Umbilical cord (tissue), 2 donors: ENCODE results near the gene ANKRD10. TPM values are rescaled to one million over a fixed set of nuclear protein-coding genes. Genes with fewer than 3 reads are reported as not detected.
"Not testable (repeated sequence)": the region's sequence is repeated elsewhere in the genome, so short reads cannot be mapped to it uniquely, and the experiment has no call there.

Source experiments
- DNase-seq: peaks from one replicate; pipeline ENCODE4 v3.0.0-alpha.2; 2015; ENCODE audit warnings: low spot score
- total RNA-seq: library from RNA; depleted of rRNA; stranded (reverse); fragments of >200 nt; gene quantifications from one replicate; pipeline ENCODE4 v1.2.3, GENCODE V29; 2014; ENCODE audit warnings: low replicate concordance; ENCODE audit not compliant: insufficient read depth

ANKRD10 gene
- 83.5 TPM for total RNA-seq

DNA sequence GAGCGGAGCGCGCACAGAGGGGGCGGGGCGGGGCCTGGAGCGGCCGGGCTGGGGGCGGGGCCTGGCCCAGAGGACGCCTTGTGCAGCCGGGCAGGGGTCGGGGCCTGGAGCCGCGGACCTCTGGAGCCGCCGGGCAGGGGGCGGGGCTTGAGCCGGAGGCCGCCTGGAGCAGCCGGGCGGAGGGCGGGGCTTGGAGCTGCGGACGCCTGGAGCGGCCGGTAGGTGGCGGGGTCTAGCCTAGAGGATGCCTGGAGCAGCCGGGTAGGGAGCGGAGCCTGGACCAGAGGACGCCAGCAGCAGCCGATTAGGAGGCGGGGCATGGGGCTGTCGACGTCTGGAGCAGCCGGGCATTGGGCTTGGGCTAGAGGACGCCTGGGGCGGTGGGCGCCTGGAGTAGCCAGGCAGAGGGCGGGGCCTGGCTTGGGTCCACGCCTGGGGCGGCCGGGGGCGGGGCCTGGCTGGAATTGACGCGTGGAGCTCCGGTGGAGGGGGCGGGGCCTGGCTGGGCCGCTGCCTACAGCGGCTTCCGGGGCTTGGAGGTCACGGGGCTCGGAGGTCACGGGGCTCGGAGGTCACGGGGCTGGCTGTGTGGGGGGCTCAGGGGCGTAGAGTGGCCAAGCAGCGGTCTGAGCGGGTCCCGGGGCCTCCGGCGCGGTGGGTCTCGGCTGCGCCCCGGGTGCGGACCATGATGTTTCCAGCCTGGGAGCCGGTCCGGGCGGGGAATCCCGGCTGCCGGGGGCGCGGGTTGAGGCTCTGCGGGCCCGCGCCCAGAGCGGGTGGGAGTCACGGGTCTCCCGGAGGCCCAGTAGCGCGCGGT, at the start of gene ANKRD10:
ANKRD10 (minus strand) TSS at position 13 of the 817 bp plus-strand sequence. CDS start 135 bp downstream, outside the sequence.
- peak; percentile 99 for DNase-seq

DNA sequence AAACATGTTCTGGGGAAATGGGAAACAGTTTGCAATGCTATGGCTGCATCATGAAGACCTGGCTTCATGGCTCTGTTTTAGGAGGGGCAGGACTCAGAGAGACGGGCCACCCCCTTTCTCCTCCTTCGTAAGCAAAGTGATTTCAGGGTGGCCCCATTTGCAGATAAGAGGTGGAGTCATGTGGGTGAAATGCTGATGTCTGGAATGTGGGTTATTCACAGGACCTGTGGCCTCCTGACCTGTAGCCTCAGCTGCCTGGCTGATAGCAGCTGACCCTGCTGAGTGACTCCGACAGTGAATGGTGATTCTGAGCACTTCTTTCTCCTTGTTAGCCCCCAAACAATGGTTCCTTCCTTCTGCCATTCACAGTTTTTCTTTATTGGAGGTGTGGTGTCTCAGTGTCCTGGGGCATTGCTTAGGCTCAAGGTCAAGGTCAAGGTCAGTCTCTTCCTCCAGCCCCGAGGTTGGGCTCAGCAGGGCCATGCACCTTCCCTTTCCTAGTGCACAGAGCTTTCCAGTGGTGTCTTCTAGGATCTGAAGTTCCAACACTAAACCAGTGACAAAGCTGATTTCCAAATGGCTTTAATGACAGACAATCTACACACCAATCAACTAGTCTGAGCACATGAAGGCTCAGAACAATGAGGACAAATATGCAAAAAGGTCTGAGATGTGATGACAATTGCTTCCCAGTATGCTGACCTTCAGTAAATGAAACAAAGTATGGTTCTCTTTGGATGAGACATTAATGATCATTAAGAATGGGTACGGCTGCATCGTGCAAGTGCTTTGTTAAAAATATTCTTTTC, 49.6 kb upstream of the ANKRD10 start:
- no peak for DNase-seq

DNA sequence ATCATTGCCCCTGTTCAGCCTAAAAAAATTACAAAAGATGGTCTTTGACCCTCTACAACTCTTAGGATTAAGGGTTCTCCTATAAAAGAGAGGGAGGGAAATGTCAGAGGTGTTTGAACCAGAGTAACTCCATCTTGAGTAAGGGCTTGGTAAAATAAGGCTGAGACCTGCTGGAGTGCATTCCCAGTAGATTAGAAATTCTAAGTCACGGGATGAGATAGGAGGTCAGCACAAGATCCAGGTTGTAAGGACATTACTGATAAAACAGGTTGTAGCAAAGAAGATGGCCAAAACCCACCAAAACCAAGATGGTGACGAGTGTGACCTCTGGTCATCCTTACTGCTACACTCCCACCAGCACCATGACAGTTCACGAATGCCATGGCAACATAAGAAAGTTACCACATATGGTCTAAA, 48.7 kb upstream of the ANKRD10 start:
- no peak for DNase-seq

DNA sequence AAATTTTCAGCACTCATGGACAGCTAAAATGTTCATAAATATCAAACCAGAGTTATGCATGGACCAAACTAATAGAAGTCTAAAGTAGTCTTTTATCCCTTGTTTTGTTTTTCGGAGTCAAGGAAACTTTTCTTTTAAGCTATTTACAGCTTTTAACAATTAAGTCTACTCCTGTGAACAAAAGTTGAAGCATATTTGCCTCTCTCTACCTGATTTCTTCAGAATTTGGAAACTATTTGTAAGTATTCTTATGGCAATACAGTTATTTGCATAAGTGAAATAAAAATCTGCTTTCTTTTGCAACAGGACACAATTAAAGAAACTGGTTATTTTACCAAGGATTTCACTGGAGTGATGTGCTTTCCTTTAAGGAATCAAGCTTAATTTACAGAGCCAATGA, 47.1 kb upstream of the ANKRD10 start:
- DNase-seq = no peak

DNA sequence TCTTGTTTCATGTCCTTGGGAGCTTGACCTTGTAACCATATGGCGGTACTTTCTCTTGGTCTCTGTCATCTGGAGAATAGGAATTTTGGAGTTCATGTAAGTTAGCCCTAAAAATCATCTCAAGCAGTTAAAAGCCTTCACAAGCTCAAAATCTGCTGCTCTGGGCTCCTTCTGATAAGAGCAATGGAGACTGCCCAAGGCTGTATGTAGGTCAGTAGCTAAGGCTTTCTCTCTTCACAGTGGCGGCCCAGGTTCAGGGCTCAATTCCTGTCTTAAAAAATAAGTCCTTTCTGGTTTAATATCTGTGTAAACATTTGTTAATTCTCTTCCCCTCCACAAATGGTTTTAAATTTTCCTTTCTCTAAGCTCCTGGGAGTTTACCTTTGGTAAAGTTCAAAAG, 45.3 kb upstream of the ANKRD10 start:
- peak; percentile 72 for DNase-seq

DNA sequence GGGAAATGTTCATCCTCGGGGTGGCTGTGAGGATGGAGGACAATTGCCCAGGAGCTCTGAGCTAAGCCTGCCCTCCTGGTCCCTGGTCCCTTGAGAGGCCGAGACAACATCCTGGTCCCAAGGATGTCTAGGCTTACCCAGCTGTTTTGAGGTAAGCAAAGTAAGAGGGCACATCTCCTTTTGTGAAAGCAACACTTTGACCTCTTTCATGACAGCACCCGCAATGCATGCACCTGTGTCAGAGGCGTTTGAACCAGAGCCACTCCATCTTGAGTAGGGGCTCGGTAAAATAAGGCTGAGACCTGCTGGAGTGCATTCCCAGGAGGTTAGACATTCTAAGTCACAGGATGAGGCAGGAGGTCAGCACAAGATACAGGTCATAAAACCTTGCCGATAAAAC, 43.1 kb upstream of the ANKRD10 start:
- DNase-seq = no peak

DNA sequence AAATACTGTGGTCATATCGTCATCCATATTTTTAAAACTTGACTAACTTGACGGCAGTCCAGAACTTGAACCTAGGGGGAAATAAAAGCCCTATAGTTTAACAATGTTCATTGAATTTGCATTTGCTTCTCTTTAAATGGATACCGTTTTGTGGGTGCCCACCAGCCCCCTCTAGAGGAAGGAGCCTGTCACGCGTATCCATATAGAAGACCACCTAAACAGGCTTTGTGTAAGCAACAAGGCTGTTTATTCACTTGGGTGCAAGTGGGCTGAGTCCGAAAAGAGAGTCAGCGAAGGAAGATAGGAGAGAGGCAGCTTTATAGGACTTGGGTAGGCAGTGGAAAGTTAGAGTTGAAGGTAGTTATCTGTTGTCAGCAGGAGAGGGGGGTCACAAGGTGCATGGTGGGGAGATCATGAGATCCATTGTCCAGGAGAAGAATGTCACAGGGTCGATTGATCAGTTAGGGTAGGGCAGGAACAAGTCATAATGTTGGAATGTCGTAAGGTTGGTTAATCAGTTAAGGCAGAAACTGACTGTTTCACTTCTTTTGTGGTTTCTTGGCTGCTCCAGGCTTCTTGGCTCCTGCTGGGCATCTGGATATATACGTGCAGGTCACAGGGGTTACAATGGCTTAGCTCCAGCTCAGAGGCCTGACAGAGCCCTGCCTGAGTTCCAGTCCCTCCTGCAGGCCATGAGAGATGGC, 42.5 kb upstream of the ANKRD10 start:
- no peak for DNase-seq

DNA sequence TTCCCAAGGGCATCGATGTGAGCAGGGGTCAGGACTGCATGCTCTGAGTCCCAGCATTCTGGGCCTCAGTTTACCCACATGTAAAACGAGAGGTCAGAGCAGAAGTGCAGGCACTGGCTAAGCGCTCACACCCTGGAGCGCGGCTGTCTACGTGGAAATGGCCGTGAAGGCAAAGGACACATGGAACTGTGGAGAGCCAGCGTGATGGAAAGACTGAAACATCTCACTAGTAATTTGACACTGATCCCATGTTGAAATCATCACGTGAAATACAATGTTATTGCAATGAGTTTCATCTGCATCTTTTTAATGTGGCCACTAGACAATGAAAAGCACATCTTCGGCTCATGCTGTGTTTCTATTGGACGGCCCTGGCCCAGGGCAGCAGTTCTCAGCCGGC, 41.3 kb upstream of the ANKRD10 start:
- not testable (repeated sequence) for DNase-seq

DNA sequence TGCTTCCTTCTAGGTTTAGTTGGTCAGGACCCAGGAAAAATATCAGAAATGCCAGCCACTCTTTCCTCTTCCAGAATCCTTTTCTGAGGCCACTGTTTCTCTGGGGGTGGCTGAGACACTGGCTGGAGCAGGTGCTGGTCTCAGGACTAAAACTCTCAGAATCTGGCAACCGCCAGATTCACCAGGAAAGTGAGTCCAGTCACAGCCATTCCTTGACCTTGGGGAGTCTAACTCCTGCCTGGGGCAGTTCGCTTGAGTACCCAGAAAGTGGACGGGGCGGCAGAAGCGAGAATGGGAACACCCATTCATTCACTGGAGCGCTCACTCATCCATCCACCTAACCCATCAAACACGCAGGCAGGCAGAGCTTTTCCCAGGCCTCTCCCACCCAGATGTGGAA, 40.7 kb upstream of the ANKRD10 start:
- DNase-seq = not testable (repeated sequence)

DNA sequence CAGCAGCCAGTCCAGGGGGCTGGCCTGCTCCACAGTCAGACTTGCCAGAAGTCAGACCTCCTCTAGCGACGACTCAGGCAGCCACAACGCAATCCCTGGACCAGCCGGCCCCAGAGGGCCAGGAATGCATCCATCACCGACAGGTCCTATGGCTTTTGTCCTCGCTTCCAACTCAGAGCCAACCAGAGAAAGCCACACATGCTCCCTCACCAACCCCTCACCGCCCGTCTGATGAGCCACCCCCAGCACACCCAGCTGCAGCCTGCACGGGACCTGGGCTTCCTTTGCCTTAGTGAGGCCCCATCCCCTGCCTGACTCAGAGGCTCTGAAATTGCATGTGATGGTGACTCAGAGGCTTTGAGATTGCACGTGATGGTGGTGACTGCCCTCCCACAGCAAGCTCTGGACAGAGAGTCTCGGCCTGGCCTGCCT, 40.2 kb upstream of the ANKRD10 start:
- peak; percentile 87 for DNase-seq

DNA sequence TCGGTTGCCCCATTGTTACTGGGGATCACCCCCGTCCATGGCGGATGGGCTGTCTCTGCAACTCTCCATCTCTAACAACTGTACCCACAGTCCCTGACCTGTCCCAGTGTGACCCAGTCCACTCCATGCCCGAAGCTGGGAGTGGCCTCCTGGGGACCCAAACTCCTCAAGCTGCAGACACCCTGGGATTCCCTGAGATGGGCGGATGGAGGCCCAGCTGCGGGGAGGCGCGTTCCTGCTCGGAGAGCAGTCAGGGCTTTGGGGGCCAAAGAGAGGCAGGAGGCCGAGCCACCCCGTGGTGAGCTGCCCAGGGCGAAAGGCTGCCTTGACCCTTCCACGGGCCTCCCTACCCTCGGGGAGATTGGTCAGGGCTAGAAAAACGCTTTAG, 39.7 kb upstream of the ANKRD10 start:
- not testable (repeated sequence) for DNase-seq

DNA sequence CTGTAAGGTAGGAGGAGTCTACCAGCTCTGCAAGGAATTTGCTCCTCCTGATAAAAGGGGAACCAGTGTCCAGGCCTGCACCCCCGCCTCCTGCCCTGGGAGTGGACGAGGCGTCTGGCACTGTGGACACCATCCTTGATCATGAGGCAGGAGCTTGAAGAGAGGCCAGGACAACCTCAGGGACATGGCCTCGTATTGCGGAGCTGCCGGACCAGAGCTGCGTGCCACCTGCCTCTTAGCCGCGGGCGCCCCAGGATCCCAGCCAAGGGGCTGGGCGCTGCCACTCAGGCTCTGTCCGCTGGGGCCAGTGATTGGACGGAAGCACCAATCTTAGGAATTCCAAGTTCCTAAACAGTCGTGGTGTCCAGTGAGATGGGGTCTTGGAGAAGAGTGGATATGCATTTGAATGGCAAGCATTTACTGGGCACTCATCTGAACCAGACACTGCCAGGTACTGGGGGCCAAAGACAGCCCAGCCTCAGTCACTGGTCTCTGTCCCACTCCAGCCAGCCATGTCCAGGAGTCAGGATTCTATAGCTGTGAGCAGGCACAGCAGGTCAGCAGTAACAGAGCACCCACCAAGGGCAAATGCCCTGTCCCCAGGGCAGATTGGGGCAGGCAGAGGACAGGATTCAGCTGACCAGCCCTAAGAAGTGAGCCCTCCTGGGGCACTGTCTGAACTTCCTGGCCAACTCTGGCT, 39.1 kb upstream of the ANKRD10 start:
- DNase-seq = no peak

DNA sequence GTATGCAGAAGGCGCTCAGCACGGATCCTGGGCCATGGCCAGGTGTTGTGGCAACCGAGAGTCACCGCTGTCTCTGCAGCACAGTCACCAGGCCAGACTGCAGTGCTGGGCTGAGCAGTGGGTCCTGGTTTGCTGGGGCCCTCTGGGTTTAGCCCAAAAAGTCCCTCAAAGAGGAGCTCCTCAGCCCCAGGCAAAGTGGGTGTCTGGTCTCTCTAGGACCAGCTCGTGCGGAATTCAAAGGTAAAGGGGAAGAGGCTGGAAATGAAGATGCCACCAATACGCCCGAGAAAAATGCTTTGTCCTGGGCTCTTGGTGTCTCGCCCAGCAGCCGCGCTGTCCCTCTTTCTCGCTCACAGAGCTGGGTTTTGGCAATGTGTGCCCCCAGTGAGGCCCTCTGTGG, 38.5 kb upstream of the ANKRD10 start:
- DNase-seq = no peak

DNA sequence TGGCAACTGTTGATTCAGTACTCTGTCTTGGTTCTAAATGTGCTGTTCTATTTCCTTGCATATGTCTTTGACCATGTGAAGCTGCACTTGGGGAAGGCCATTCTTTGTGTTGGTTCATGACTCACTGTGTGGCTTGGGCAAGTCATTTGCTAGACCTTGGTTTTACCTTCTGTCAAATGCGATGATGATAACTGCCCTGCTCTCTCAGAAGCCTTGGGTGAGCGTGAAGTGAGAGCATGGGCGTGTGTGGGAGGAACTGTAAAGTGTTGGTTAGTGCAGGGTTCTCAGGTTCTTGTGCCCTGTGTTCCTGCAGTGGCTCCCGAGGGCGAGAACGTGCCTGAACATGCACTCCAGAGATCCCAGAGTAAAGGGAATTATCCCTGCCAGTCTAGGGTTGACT, 37.3 kb upstream of the ANKRD10 start:
- not testable (repeated sequence) for DNase-seq

DNA sequence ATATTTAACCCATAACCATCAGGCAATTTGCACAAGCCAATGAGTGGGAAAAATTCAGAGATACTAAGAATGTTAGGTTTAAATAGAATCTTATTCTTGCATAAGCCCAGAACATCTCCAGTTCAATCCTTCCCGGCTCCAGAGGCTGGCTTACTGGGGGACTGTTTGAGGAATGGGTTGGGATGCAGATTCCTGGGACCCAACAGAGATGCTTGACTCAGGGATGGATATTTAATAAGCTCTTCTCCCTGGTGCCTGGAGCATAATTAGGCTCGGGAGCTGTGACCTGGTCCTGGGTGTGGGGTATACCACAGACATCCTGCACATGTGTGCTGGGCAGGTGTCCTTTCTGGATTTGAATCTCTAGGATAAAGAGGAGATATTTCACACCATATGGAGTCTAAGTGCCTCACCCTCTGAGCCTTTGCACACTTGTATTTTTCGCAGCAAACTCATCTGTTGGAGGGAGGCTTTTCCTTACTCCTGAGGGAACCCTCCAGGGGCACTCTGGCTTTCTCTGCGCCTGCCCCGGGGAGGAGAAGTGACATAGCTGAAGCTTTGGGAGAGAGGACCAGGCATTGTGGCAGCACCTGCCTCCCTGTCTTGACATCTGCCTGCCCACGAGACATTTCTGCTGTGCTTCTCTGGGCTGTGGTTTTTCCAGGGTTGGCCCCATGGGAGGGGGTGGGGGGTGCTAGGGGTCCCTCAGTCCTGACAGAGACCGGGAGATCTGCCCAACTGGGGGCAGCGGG, 36.1 kb upstream of the ANKRD10 start:
- no peak for DNase-seq

DNA sequence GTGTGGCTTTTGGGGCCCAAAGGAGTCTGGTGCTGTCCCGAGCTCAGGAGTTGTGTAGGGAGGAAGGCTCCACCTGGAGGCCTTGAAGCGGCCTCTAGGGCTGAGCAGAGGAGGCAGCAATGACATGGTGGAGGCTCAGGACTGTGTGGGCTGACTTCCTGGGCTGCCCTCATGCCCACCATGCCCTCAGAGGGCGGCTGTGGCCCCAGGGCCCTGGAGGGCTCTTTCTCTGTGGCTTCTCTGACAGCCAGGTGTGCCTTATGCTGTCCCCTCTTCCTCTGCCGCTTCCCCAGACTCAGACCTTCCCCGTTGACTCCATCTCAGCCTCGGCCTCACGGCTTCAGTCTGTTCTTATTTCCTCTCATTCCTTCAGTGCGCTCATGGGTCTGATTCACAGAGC, 35.5 kb upstream of the ANKRD10 start:
- no peak for DNase-seq

DNA sequence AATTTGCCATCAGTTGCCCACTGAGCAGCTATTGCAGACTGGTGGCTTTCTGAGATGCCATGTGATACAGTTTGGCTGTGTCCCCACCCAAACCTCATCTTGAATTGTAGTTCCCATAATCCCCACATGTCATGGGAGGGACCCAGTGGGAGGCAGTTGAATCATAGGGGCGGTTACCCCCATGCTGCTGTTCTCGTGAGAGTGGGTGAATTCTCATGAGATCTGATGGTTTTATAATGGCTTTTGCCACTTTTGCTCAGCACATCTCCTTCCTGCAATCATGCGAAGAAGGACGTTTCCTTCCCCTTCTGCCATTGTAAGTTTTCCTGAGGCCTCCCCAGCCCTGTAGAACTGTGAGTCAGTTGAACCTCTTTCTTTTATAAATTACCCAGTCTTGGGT, 34.8 kb upstream of the ANKRD10 start:
- no peak for DNase-seq

DNA sequence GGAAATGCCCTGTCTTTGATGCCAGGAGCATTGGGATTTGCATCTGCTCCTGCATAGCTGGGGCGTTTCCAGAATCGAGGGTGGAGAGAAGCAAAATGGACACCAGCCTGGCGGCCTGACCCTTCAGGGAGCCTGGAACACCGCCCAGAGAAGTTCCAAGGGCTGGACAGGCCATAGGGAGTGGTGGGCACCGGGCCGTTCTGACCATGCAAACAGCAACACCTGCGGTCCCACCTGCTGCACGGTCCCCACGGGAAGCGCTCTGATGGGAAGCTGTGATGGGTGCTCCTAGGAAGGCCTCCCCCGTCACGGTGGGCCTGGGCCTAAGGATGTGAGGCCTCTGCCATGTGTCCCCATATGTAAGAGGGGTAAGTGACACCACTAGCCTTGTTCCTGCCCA, 34.2 kb upstream of the ANKRD10 start:
- no peak for DNase-seq

DNA sequence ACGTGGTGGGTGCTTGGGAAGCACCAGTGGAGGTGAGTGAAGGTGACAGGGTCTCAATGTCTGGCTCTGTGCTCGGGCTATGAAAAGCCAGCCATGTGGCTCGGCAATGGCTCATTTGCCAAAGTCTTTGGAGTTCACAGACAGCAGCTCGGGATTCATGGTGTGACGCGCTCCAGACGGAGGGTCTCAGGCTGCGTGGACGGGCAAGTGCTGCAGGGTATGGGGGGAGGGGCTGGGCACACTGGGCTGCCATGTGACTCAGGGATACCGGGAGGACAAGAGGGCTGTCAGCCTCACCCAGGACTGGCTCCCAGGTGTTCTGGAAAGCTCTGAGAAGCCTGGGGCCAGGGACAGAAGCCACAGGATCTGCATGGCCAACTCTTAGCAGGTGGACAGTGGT, 32.5 kb upstream of the ANKRD10 start:
- DNase-seq = not testable (repeated sequence)

DNA sequence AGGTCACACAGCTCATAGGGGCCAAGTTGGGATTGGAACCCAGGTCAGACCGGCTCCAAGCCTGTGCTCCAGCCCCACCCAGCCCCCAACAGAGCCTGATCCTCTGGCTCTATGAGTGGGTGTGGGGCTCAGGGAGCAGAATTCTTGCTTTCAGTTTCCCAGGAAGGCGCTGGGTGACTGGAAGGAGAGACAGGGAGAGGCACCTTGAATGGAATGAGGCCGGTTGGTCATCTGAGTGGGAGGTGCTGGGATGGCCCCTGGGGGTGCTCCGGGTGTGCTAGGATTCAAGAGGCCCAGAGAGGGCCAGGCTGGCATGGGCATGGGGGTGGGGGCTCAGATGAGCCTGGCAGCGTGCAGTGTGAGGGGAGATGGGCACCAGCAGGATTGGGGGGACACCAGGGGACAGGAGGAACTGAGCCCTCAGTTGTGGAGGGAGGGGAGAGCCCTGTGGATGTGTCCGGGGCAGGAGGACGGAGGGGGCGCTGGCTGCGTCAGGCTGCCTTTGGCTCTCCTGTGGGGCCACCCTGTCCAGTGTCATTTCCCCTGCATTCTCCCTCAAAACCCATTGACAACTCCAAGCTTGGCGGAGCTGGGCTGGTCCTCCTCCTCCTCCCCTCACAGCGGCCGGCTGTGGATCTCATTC, 31.2 kb upstream of the ANKRD10 start:
- DNase-seq = no peak
